ENCODE measurements around the gene EIF1AD. TPM values are rescaled to one million over a fixed set of nuclear protein-coding genes. Genes with fewer than 3 reads are reported as not detected.

EIF1AD gene
- total and polyA plus RNA-seq, 9 of the 15 experiments (the other 6 are each of a cell fraction or from before 2014, with no cell fraction given) = 50.1 to 98.8 (median 58.7) TPM

GRCh38 chr11:65988791-65989592, 13.0 kb downstream of the EIF1AD start (continued):
- peak; percentile 96 for TF ChIP-seq REST (IDR thresholded peaks at IDR 0.05; ENCODE audit: borderline replicate concordance)
- TF ChIP-seq REST (CRISPR knock-in tag; IDR thresholded peaks at IDR 0.05; ENCODE audit: low read depth) = no peak
- no peak for TF ChIP-seq HNRNPK (IDR thresholded peaks at IDR 0.05; ENCODE audit: low read depth, low read length, poor library complexity, severe bottlenecking)
- TF ChIP-seq RBM22 (IDR thresholded peaks at IDR 0.05; ENCODE audit: low read depth, low read length, poor library complexity, severe bottlenecking) = no peak
- no peak for TF ChIP-seq U2AF1 (optimal IDR thresholded peaks at IDR 0.05; ENCODE audit: low read depth, low read length)
- no peak for TF ChIP-seq JUNB (CRISPR knock-in tag; conservative IDR thresholded peaks at IDR 0.05)
- TF ChIP-seq HDGF (IDR thresholded peaks at IDR 0.05) = no peak
- no peak for TF ChIP-seq POLR2AphosphoS5 (IDR thresholded peaks at IDR 0.05; ENCODE audit: control insufficient read depth, insufficient read depth, low read depth, low read length)
- TF ChIP-seq ZBTB11 (CRISPR knock-in tag; IDR thresholded peaks at IDR 0.05) = no peak; a peak in 1 of 6 replicates
- TF ChIP-seq DMBX1 (CRISPR knock-in tag; IDR thresholded peaks at IDR 0.05; ENCODE audit: borderline replicate concordance) = no peak
- TF ChIP-seq ZNF347 (CRISPR knock-in tag; IDR thresholded peaks at IDR 0.05; ENCODE audit: low read depth) = no peak
- TF ChIP-seq CC2D1A (IDR thresholded peaks at IDR 0.05) = peak; percentile 94
- peak; percentile 7; the same call in 1 of the 2 replicates for TF ChIP-seq ZBTB43 (CRISPR knock-in tag; IDR thresholded peaks at IDR 0.05)
- no peak for TF ChIP-seq EHMT2 (IDR thresholded peaks at IDR 0.05)

All from K562 (cell line).